NB4 (cell line): Measurements from ENCODE around the gene AUTS2.

ENCODE experiments used
- MAX ChIP-seq: IDR thresholded peaks from 2 replicates; pipeline ENCODE4 v1.6.1; 2011; ENCODE audit warnings: low read depth, low read length
- POLR2A ChIP-seq: IDR thresholded peaks from 2 replicates; pipeline ENCODE4 v1.6.1; 2011; ENCODE audit warnings: mild to moderate bottlenecking; ENCODE audit not compliant: insufficient read length; ENCODE audit errors: extremely low read depth
- TF ChIP-seq, protein P1 (sequence below): IDR thresholded peaks from one replicate; pipeline ENCODE4 v1.5.1; 2012; ENCODE audit warnings: low read depth, low read length

GRCh38 chr7:69622014-69622835 lies 23.9 kb downstream of the AUTS2 start:
- TF ChIP-seq, protein P1, sequence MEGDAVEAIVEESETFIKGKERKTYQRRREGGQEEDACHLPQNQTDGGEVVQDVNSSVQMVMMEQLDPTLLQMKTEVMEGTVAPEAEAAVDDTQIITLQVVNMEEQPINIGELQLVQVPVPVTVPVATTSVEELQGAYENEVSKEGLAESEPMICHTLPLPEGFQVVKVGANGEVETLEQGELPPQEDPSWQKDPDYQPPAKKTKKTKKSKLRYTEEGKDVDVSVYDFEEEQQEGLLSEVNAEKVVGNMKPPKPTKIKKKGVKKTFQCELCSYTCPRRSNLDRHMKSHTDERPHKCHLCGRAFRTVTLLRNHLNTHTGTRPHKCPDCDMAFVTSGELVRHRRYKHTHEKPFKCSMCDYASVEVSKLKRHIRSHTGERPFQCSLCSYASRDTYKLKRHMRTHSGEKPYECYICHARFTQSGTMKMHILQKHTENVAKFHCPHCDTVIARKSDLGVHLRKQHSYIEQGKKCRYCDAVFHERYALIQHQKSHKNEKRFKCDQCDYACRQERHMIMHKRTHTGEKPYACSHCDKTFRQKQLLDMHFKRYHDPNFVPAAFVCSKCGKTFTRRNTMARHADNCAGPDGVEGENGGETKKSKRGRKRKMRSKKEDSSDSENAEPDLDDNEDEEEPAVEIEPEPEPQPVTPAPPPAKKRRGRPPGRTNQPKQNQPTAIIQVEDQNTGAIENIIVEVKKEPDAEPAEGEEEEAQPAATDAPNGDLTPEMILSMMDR = no peak
- TF ChIP-seq MAX (no peak), POLR2A (no peak)
